ENCODE measurements around the gene TLL2. TPM values are rescaled to one million over a fixed set of nuclear protein-coding genes. Genes with fewer than 3 reads are reported as not detected.
A peak's percentile ranks its signal among the peaks of the same experiment; 100 is the strongest.

Gene TLL2
- total RNA-seq, 1 donor from 2014 or later = not detected

DNA sequence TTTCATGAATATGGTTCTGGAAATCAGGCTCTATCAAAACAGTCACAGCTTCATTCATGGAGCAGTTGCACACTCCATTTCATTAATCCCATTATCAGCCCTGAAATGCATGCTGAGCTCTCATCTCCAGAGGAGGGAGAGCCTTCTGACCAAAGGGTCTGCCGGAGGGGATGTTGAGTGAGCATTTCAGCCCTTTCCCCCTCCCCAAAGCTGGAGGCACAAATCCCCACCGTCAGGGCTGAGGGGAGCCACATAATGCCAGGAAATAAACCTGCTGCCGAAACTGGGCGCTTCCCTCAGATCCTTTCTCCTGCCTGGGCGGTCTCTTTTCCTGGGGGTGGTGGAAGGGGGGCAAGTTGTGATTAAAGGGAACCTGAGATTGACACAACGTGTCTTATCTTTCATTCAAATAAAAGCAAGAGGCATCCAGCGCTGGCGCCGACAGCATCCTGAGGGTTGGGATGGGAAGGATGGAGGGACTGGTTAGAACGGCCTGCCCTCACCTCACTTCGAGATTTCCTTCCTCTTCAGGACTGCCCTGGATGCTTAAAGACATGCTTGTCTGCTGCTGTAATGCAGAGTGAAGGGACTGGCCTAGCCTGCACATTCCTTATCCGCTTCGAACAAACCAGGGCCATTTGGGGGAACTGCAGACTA lies 71.6 kb downstream of the TLL2 start:
- DNase-seq (no peak), ATAC-seq (no peak)
- H3K27me3 ChIP-seq = no peaks in the 10 kb centered on the region
- no peak overlapping the region for H3K27ac ChIP-seq
- no peaks in the 10 kb centered on the region for H3K36me3 ChIP-seq
- no peak overlapping the region for H3K4me3 ChIP-seq
- intact Hi-C loops (cut with DNase I) = no loop called here
- TF ChIP-seq, protein P1, sequence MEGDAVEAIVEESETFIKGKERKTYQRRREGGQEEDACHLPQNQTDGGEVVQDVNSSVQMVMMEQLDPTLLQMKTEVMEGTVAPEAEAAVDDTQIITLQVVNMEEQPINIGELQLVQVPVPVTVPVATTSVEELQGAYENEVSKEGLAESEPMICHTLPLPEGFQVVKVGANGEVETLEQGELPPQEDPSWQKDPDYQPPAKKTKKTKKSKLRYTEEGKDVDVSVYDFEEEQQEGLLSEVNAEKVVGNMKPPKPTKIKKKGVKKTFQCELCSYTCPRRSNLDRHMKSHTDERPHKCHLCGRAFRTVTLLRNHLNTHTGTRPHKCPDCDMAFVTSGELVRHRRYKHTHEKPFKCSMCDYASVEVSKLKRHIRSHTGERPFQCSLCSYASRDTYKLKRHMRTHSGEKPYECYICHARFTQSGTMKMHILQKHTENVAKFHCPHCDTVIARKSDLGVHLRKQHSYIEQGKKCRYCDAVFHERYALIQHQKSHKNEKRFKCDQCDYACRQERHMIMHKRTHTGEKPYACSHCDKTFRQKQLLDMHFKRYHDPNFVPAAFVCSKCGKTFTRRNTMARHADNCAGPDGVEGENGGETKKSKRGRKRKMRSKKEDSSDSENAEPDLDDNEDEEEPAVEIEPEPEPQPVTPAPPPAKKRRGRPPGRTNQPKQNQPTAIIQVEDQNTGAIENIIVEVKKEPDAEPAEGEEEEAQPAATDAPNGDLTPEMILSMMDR (IDR thresholded peaks at IDR 0.05) = no peak
- peaks cover 10% of the 10 kb centered on the region for H3K4me1 ChIP-seq
- H3K9me3 ChIP-seq = no peaks in the 10 kb centered on the region

DNA sequence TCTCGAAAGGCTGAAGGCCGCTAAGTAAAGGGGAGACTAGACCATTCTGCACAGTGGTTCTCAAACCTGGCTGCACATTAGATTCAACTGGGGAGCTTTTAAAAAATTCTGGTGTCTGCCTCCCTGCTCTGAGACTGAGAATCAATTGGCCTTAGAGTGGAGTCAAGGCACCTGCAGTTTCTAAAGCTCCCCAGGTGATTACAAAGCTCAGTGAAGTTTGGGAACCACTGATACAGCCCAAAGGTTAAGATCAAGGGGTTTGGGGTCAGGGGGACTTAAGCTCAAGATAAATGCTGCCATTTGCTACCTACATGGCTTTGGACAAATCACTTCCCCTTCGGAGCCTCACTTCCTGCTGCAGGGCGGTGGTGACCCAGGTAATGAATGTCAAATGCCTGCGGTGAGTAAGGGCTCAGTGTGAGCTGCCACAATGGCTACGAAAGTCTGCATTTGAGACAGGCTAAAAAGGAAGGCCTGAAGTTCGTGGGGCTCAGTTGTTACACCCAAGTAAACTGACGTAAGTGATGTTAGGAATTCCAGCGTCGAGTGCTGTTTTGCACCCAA lies 72.3 kb downstream of the TLL2 start:
- no peak for DNase-seq

DNA sequence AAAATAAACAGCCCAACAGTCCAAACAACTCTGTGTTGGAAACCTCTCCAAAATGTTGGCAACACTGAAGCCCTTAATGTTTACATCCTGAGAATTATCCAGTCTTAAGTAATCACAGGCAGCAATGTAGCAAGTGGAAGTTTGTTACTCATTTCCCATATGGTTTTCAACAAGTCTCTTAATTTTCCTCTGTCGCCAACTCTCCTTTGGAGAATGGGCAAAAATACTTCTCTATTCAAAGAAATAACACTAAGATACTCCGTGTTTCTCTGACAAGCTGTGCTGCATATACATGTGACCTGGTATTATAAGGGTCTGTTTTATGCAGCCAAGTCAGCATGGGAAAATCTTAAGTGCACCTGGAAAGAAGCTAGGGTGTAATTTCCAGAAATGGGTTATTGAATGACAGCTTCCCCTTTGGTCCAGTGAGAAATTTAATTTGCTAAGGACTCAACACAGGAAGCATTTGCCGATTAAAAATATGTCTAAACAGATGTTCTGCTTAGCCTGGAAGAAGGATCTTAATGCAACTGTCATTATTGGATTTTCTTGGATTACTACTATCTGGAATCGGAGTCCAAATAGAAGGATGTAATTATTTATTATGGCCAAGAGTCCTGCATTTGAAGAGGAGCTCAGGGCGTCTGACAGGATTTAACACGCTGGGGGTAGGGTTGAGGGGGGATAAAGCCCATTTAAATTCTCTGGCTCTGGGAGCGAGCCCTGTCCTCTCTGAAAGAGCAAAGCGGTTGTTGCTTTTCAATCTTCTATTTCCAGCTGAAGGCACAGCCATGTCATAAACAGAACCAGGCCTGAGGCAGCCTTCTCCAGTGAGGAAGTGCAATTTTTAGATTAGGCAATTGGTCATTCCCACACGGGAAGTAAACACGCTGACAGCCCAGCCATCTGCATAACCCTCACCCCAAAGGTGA lies 73.1 kb downstream of the TLL2 start:
- Histone ChIP-seq H3K36me3 (no peaks in the 10 kb centered on the region), H3K27ac (no peak overlapping the region), H3K9me3 (no peaks in the 10 kb centered on the region), H3K4me1 (peaks cover 10% of the 10 kb centered on the region), H3K27me3 (no peaks in the 10 kb centered on the region), H3K4me3 (no peak overlapping the region)
- DNase-seq = no peak
- intact Hi-C loops (cut with DNase I) = no loop called here
- TF ChIP-seq, protein P1 (IDR thresholded peaks at IDR 0.05) = no peak
- ATAC-seq = peak; percentile 70

More for the DNA sequence above, 72.3 kb downstream of the TLL2 start:
- Histone ChIP-seq H3K4me3 (no peak overlapping the region), H3K27ac (no peak overlapping the region), H3K27me3 (no peaks in the 10 kb centered on the region), H3K36me3 (no peaks in the 10 kb centered on the region), H3K9me3 (no peaks in the 10 kb centered on the region), H3K4me1 (peaks cover 10% of the 10 kb centered on the region)
- intact Hi-C loops (cut with DNase I) = no loop called here
- TF ChIP-seq, protein P1 (IDR thresholded peaks at IDR 0.05) = no peak
- ATAC-seq = no peak

DNA sequence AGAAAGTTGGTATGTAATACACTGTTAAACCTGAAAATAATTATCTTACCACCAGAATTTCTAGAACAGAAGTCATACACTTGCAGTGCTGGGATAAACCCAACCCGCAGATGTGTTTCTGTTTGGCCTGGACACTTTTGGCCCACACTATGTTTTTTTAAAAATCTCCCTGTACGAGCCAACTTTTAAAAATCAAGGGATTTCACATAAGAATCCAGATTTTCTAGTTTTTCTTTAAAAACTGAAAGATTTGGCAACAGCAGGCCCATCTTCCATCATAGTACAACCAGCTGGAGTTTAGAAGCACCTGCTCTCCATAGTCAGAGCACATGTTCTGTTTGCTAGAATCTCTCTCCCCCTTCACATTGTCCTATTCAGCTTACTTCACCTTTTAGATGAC lies 74.0 kb downstream of the TLL2 start:
- no peak for ATAC-seq
- intact Hi-C loops (cut with DNase I) = no loop called here
- no peak for DNase-seq

DNA sequence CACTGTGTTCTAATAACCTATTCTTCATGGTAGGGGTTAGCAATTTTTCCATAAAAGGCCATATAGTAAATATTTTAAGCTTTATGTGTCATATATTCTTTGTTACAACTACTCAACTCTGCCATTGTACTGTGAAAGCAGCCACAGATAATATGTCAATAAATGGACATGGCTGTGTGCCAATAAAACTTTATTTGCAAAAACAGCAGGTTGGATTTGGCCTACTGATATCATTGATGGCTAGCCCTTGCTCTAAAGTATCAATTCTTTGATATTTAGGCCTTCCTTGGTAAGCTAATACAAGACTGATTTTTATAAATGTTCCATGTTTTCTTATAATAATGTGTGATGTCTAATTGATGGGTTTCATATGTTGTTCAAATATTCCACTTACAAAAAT lies 77.7 kb downstream of the TLL2 start:
- H3K4me1 ChIP-seq = peaks cover 4% of the 10 kb centered on the region
- TF ChIP-seq, protein P1 (IDR thresholded peaks at IDR 0.05) = no peak
- no peaks in the 10 kb centered on the region for H3K36me3 ChIP-seq
- H3K9me3 ChIP-seq = no peaks in the 10 kb centered on the region
- no peak for ATAC-seq
- H3K27me3 ChIP-seq = no peaks in the 10 kb centered on the region
- H3K27ac ChIP-seq = no peak overlapping the region
- no peak for DNase-seq
- intact Hi-C loops (cut with DNase I) = no loop called here
- H3K4me3 ChIP-seq = no peak overlapping the region

More for the DNA sequence above, 74.0 kb downstream of the TLL2 start:
- TF ChIP-seq, protein P1 (IDR thresholded peaks at IDR 0.05) = no peak
- no peaks in the 10 kb centered on the region for H3K9me3 ChIP-seq
- no peak overlapping the region for H3K27ac ChIP-seq
- H3K4me1 ChIP-seq = peaks cover 10% of the 10 kb centered on the region
- no peak overlapping the region for H3K4me3 ChIP-seq
- H3K36me3 ChIP-seq = no peaks in the 10 kb centered on the region
- no peaks in the 10 kb centered on the region for H3K27me3 ChIP-seq
